ENCODE measurements around the gene DES. TPM values are rescaled to one million over a fixed set of nuclear protein-coding genes. Genes with fewer than 3 reads are reported as not detected.

Gene DES
- polyA plus RNA-seq, 1 experiment: 7.0 TPM

- ChIA-PET POLR2A (no interaction called here), CTCF (interaction anchor here (0.8 to 2.3 kb wide), 4 partner anchors 11 to 40 kb away, joined by 3 to 8 read pairs (median 4); no protein-coding TSS in a partner anchor)
- no peaks in the 10 kb centered on the region for H3K36me3 ChIP-seq (ENCODE audit: control insufficient read depth, insufficient read depth, low read length)
- TF ChIP-seq CTCF (IDR thresholded peaks at IDR 0.05; ENCODE audit: insufficient read depth, low read depth, low read length): no peak
- no peak for DNase-seq (ENCODE audit: low read depth)
- H3K4me3 ChIP-seq (ENCODE audit: low read depth, low read length): no peak overlapping the region
- no peaks in the 10 kb centered on the region for H3K27me3 ChIP-seq (ENCODE audit: control insufficient read depth, insufficient read depth, low read length)
Measured at GRCh38 chr2:219419331-219420197, 1.4 kb downstream of the DES start.

GRCh38 chr2:219420687-219421086 lies 2.5 kb downstream of the DES start:
- H3K4me3 ChIP-seq (ENCODE audit: low read depth, low read length): no peak overlapping the region

GRCh38 chr2:219421323-219421722 lies 3.1 kb downstream of the DES start:
- no peak overlapping the region for H3K4me3 ChIP-seq (ENCODE audit: low read depth, low read length)
- CTCF ChIA-PET: interaction anchor here (0.6 to 1.1 kb wide), 3 partner anchors 74 to 100 kb away, joined by 3 to 4 read pairs (median 3); a partner anchor contains a TSS

More at GRCh38 chr2:219420687-219421086, 2.5 kb downstream of the DES start:
- no peak for DNase-seq (ENCODE audit: low read depth)
- ChIA-PET POLR2A (no interaction called here), CTCF (interaction anchor here (0.7 kb wide), 1 partner anchor 109 kb away, joined by 3 read pairs; no protein-coding TSS in a partner anchor)
- Histone ChIP-seq H3K36me3 (ENCODE audit: control insufficient read depth, insufficient read depth, low read length) (no peaks in the 10 kb centered on the region), H3K27me3 (ENCODE audit: control insufficient read depth, insufficient read depth, low read length) (no peaks in the 10 kb centered on the region)
- TF ChIP-seq CTCF (IDR thresholded peaks at IDR 0.05; ENCODE audit: insufficient read depth, low read depth, low read length): no peak

GRCh38 chr2:219422952-219423534 lies 4.9 kb downstream of the DES start:
- ChIA-PET POLR2A (no interaction called here), CTCF (interaction anchor here (0.6 to 1.6 kb wide), 3 partner anchors 14 to 108 kb away, joined by 3 to 4 read pairs (median 3); no protein-coding TSS in a partner anchor)
- no peak for DNase-seq (ENCODE audit: low read depth)
- Histone ChIP-seq H3K4me3 (ENCODE audit: low read depth, low read length) (no peak overlapping the region), H3K36me3 (ENCODE audit: control insufficient read depth, insufficient read depth, low read length) (no peaks in the 10 kb centered on the region), H3K27me3 (ENCODE audit: control insufficient read depth, insufficient read depth, low read length) (no peaks in the 10 kb centered on the region)
- TF ChIP-seq CTCF (IDR thresholded peaks at IDR 0.05; ENCODE audit: insufficient read depth, low read depth, low read length): no peak

More at GRCh38 chr2:219421323-219421722, 3.1 kb downstream of the DES start:
- no peak for TF ChIP-seq CTCF (IDR thresholded peaks at IDR 0.05; ENCODE audit: insufficient read depth, low read depth, low read length)
- POLR2A ChIA-PET: no interaction called here
- Histone ChIP-seq H3K27me3 (ENCODE audit: control insufficient read depth, insufficient read depth, low read length) (no peaks in the 10 kb centered on the region), H3K36me3 (ENCODE audit: control insufficient read depth, insufficient read depth, low read length) (no peaks in the 10 kb centered on the region)
- no peak for DNase-seq (ENCODE audit: low read depth)

Measured in BJ (cell line).